Esophagus mucosa (tissue), 1 donor: ENCODE results near the gene C1orf21. TPM values are rescaled to one million over a fixed set of nuclear protein-coding genes. Genes with fewer than 3 reads are reported as not detected.
A peak's percentile ranks its signal among the peaks of the same experiment; 100 is the strongest.

Source experiments
- ATAC-seq: fragments of 200-7000 bp; cut with Tn5 transposase; one replicate; pipeline ENCODE4 v1.9.1; 2020
- total RNA-seq: library from RNA; stranded (reverse); gene quantifications from one replicate; pipeline ENCODE4 v1.2.4, GENCODE V29; 2023
- donor health status: DM: yes; HTN: yes; CAD: no.

The C1orf21 gene
- total RNA-seq, 1 donor from 2014 or later, result 44.1 TPM

- no peak for ATAC-seq
Measured at GRCh38 chr1:184608581-184608980, 221.8 kb downstream of the C1orf21 start.

- ATAC-seq, result no peak
Measured at GRCh38 chr1:184608990-184609389, 222.2 kb downstream of the C1orf21 start.

GRCh38 chr1:184610876-184611595 lies 224.2 kb downstream of the C1orf21 start:
- ATAC-seq, result no peak

- peak; percentile 98 for ATAC-seq
Measured at GRCh38 chr1:184612229-184612628, 225.4 kb downstream of the C1orf21 start.

- no peak for ATAC-seq
Measured at GRCh38 chr1:184614667-184615066, 227.8 kb downstream of the C1orf21 start.

GRCh38 chr1:184615301-184615700 lies 228.5 kb downstream of the C1orf21 start:
- ATAC-seq, result no peak

GRCh38 chr1:184616504-184616903 lies 229.7 kb downstream of the C1orf21 start:
- no peak for ATAC-seq

- no peak for ATAC-seq
Measured at GRCh38 chr1:184617433-184618029, 230.7 kb downstream of the C1orf21 start.

GRCh38 chr1:184618851-184619250 lies 232.0 kb downstream of the C1orf21 start:
- ATAC-seq, result no peak

- ATAC-seq, result no peak
Measured at GRCh38 chr1:184620469-184620868, 233.6 kb downstream of the C1orf21 start.

GRCh38 chr1:184621260-184621659 lies 234.4 kb downstream of the C1orf21 start:
- ATAC-seq, result no peak

GRCh38 chr1:184622136-184622823 lies 235.5 kb downstream of the C1orf21 start:
- ATAC-seq, result peak; percentile 75

- no peak for ATAC-seq
Measured at GRCh38 chr1:184623404-184623803, 236.6 kb downstream of the C1orf21 start.

- ATAC-seq, result no peak
Measured at GRCh38 chr1:184624051-184624450, 237.2 kb downstream of the C1orf21 start.

GRCh38 chr1:184624626-184625025 lies 237.8 kb downstream of the C1orf21 start:
- ATAC-seq, result peak; percentile 28

- no peak for ATAC-seq
Measured at GRCh38 chr1:184625271-184625670, 238.4 kb downstream of the C1orf21 start.

GRCh38 chr1:184626076-184627006 lies 239.5 kb downstream of the C1orf21 start:
- no peak for ATAC-seq

GRCh38 chr1:184627007-184627341 lies 240.1 kb downstream of the C1orf21 start:
- ATAC-seq, result no peak

GRCh38 chr1:184629266-184629665 lies 242.4 kb downstream of the C1orf21 start:
- ATAC-seq, result no peak

GRCh38 chr1:184630679-184631060 lies 243.8 kb downstream of the C1orf21 start:
- no peak for ATAC-seq

- ATAC-seq, result peak; percentile 51
Measured at GRCh38 chr1:184632415-184633175, 245.8 kb downstream of the C1orf21 start.

GRCh38 chr1:184633785-184634184 lies 247.0 kb downstream of the C1orf21 start:
- ATAC-seq, result no peak
